ENCODE measurements around the gene NRG2.

DNA sequence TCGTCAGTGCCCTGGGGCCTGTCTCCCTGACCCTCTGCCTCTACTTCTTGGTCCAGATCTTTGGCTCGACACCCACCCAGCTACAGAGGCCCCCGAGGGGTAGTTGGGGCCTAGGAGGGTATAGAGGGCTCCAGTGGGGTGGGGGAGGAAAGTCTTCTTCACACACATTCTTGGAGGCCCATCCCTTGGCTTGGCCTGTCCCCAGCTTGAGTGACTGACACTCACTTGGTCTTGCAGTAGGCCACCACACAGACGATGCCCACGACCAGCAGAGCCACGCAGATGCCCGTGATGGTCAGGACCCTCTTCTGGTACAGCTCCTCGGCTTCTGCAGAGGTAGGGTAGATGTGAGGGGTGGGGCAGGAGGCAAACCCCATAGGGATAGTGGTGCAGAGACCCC is 187.6 kb downstream of the NRG2 start:
- TF ChIP-seq EZH2 (IDR thresholded peaks at IDR 0.05) (no peak), POLR2AphosphoS5 (IDR thresholded peaks at IDR 0.05; ENCODE audit: borderline replicate concordance, low read depth, low read length) (no peak), FOXP2 (optimal IDR thresholded peaks at IDR 0.05; ENCODE audit: control extremely low read depth, extremely low read length, insufficient read depth) (no peak)

Measured in SK-N-MC (cell line).